Measurements from ENCODE around the gene IP6K2. TPM values are rescaled to one million over a fixed set of nuclear protein-coding genes. Genes with fewer than 3 reads are reported as not detected.

Gene IP6K2, protein sequence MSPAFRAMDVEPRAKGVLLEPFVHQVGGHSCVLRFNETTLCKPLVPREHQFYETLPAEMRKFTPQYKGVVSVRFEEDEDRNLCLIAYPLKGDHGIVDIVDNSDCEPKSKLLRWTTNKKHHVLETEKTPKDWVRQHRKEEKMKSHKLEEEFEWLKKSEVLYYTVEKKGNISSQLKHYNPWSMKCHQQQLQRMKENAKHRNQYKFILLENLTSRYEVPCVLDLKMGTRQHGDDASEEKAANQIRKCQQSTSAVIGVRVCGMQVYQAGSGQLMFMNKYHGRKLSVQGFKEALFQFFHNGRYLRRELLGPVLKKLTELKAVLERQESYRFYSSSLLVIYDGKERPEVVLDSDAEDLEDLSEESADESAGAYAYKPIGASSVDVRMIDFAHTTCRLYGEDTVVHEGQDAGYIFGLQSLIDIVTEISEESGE
- 43.9 to 50.9 TPM (median 49.0 TPM) in 5 replicates for total RNA-seq (2022; extraction: Qiagen RNA extraction; ENCODE audit: low read depth)

DNA sequence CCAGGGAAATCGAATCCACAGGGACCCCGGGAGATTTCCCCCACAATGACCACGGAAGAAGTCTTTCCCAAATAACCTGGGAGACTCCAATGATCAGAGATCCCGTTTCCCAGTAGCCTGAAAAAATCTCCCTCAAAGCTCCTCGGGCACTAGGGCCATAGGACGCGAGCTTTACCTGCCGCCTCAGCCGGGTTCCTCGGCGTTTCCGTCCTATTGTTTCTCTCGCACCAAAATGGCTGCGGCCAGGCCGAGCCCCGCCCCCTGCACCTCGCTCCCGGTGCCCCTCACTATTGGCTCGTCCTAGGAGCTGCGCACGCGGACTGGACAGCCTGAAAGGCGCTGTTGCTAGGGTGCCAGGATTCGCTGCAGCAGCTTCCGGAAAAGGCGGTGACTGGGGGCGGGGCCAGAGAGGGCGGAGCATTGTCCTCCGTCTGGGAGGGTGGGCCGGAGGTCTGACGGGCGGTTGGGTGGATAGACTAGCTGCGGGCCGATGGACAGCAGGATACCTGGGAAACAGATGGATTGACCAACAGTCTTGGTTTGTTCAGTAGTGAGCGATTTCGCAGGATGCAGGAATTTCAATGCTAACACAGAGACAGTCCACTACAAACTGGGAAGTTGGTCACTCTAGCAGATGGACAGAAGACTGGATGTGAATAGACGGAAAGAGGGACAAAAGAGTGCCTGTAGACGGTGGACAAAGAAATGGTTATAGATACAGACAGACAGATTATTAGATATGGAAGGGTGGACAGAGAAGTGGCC lies at the start of gene IP6K2:
IP6K2 (minus strand) TSS at position 240 of the 765 bp plus-strand sequence. CDS start 21,930 bp downstream, outside the sequence.

GRCh38 chr3:48685603-48686511 lies 31.2 kb downstream of the IP6K2 start, which contains the start of gene NCKIPSD:
Gene NCKIPSD (minus strand): TSS chr3:48685915. CDS start chr3:48685807, 108 bp downstream.

DNA sequence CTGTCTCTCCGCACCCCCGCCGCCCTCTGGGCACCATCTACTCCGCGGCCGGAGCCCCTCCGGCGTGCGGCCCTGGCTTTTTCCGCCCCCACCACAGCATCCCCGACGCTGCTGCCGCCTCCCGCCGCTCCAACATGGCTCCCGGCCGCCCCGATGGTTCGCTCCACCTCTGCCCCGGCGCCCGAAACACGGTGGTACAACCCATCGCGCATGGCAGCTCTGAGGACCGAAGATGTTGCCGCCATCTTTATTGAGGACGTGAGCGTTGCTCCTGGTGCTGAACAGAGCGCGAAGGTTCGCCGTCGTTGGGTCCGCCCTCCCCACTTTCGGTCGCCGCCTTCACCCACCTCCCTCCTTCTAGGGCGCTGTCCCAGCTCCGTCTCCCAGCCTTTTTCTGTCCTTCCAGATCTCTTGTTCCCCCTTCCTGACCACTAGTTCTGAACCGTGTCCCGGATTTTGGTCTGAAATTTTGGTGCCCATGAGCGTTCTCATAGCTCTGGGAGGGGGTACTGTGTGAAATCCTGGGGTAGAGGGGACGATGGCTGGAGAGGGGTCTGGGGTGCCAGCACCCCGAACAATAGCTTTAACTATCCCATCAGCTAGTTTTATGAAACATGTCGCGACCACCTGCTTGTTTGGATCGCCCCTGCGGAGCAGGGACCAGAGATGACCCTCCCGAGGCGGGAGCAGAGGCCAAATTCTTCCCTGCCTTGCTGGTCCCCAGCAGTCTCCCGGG lies 54.1 kb downstream of the IP6K2 start, which contains the start of gene CELSR3:
CELSR3 (minus strand) TSS at position 134 of the 736 bp plus-strand sequence. CDS start 252 bp downstream, outside the sequence.

Other genes starting within 250 kb of the IP6K2 start
- 112 to 141 TPM (median 121 TPM) in 5 replicates for gene SHISA5, start 213.0 kb downstream of the IP6K2 start, total RNA-seq (2022; extraction: Qiagen RNA extraction; ENCODE audit: low read depth)
- 15.6 to 24.2 TPM (median 17.2 TPM) in 5 replicates for gene PFKFB4, start 160.4 kb downstream of the IP6K2 start, total RNA-seq (2022; extraction: Qiagen RNA extraction; ENCODE audit: low read depth)
- 8.8 to 14.2 TPM (median 10.2 TPM) in 5 replicates for gene UCN2, start 153.4 kb downstream of the IP6K2 start, total RNA-seq (2022; extraction: Qiagen RNA extraction; ENCODE audit: low read depth)
- 139 to 257 TPM (median 204 TPM) in 5 replicates for gene COL7A1, start 121.9 kb downstream of the IP6K2 start, total RNA-seq (2022; extraction: Qiagen RNA extraction; ENCODE audit: low read depth)
- gene UQCRC1, start 107.6 kb downstream of the IP6K2 start, total RNA-seq (2022; extraction: Qiagen RNA extraction; ENCODE audit: low read depth) = 171 to 237 TPM (median 183 TPM) in 5 replicates
- gene TMEM89, start 95.5 kb downstream of the IP6K2 start, total RNA-seq (2022; extraction: Qiagen RNA extraction; ENCODE audit: low read depth) = not detected in 5 replicates
- gene SLC26A6, start 81.8 kb downstream of the IP6K2 start, total RNA-seq (2022; extraction: Qiagen RNA extraction; ENCODE audit: low read depth) = 14.4 to 19.9 TPM (median 19.4 TPM) in 5 replicates
- 3.7 to 5.5 TPM (median 4.5 TPM) in 5 replicates for gene CELSR3, start 54.3 kb downstream of the IP6K2 start, total RNA-seq (2022; extraction: Qiagen RNA extraction; ENCODE audit: low read depth)
- gene NCKIPSD, start 31.3 kb downstream of the IP6K2 start, total RNA-seq (2022; extraction: Qiagen RNA extraction; ENCODE audit: low read depth) = 6.6 to 10.6 TPM (median 9.0 TPM) in 5 replicates
- 16.9 to 22.1 TPM (median 21.3 TPM) in 5 replicates for gene PRKAR2A, start 130.7 kb upstream of the IP6K2 start, total RNA-seq (2022; extraction: Qiagen RNA extraction; ENCODE audit: low read depth)
- gene SLC25A20, start 181.7 kb upstream of the IP6K2 start, total RNA-seq (2022; extraction: Qiagen RNA extraction; ENCODE audit: low read depth) = 9.9 to 12.9 TPM (median 11.2 TPM) in 5 replicates
- 60.4 to 67.4 TPM (median 64.0 TPM) in 5 replicates for gene ARIH2, start 201.6 kb upstream of the IP6K2 start, total RNA-seq (2022; extraction: Qiagen RNA extraction; ENCODE audit: low read depth)

Data from A549 treated with DMSO at 1 μM for 4 hours (cell line).